ENCODE data around the gene NCKAP5. TPM values are rescaled to one million over a fixed set of nuclear protein-coding genes. Genes with fewer than 3 reads are reported as not detected.

NCKAP5 gene
- polyA plus RNA-seq, 2 of the 4 experiments (the other 2 are of a cell fraction), result 3.0 to 4.1 TPM

DNA sequence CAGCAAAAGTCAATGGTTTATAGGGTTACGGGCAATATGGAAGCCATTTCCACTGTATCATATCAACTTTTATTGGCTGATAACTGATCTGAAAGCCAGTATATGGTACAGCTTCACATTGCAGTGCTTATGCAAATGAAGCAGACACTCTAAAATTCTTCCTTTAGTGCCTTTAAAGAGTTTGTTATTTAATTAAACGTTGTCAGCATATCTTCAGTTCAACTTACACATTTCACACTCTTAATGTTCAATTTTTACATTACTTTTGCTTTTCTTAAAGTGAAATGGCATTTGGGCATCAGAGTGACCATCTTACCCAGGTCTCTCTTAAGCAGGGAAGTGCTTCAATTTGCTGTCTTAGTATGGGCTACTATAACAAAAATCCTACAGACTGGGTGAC is 420.1 kb downstream of the NCKAP5 start:
- TF ChIP-seq MAFK (IDR thresholded peaks at IDR 0.05; ENCODE audit: partially characterized antibody), result peak; percentile 59
- no peak for TF ChIP-seq NR3C1 (IDR thresholded peaks at IDR 0.05)
- ATAC-seq, result no peak
- POLR2A ChIA-PET, result no interaction called here
- DNase-seq (ENCODE audit: low read depth in 1 of 2, low spot score in 1 of 2), result no peak
- Histone ChIP-seq H3K9me3 (no peaks in the 10 kb centered on the region), H3K4me3 (no peak overlapping the region), H3K4me2 (no peak overlapping the region), H3K4me1 (no peaks in the 10 kb centered on the region), H3K27ac (no peak overlapping the region)
- no peak for FAIRE-seq
- WGBS (ENCODE audit: missing lambda C conversion rate), result 56% methylated on average over 2 of the region's 2 CpGs
- CTCF ChIA-PET, result interaction anchor here (1.8 kb wide), 1 partner anchor 13 kb away, joined by 7 read pairs; no protein-coding TSS in a partner anchor

DNA sequence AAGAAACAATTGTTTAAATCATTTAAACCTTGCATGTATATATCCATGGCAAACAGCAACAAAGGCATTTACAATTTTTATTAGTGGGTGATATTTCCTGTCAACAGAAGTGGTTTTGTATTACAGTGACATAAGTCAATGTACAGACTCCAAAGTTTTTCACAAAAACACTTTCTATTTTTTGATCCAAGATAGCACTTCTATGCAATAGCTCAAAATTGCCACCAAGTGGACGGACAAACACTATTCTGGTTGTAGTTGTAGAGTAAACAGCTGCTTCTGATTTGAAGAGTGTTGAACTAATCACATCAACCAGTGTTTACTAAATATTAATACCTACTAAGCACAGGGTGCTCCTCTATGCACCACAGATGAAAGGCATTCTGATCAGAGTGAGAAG is 421.4 kb downstream of the NCKAP5 start:
- POLR2A ChIA-PET, result no interaction called here

DNA sequence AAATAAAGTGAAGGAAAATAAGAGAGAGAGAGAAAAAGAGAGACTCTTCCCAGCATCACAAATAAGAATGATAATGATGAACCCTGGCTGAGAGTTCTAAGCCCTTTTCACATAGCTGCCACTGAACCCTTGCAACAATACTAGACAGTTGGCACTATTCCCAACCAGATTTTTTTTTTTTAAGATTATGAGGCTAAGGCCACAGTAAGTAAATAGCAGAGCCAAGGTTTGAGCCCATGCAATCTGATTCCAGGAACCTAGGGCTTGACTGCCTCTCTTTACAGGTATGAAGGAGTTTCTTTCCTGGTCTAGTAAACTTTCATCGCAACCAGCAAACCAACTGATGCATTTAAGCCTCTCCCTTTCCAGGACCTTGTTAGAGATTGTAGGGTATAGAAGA is 424.6 kb downstream of the NCKAP5 start:
- Histone ChIP-seq H3K27ac (no peak overlapping the region), H3K9me3 (no peaks in the 10 kb centered on the region), H3K4me1 (peaks cover 7% of the 10 kb centered on the region; the same call in 1 of the 3 replicates), H3K4me2 (no peak overlapping the region), H3K4me3 (no peak overlapping the region)
- ChIA-PET CTCF (no interaction called here), POLR2A (no interaction called here)
- DNase-seq (ENCODE audit: low read depth in 1 of 2, low spot score in 1 of 2), result no peak
- WGBS (ENCODE audit: missing lambda C conversion rate), result 86% methylated on average over 1 of the region's 1 CpG
- no peak for FAIRE-seq
- ATAC-seq, result no peak
- TF ChIP-seq, protein P1, sequence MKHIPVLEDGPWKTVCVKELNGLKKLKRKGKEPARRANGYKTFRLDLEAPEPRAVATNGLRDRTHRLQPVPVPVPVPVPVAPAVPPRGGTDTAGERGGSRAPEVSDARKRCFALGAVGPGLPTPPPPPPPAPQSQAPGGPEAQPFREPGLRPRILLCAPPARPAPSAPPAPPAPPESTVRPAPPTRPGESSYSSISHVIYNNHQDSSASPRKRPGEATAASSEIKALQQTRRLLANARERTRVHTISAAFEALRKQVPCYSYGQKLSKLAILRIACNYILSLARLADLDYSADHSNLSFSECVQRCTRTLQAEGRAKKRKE (CRISPR knock-in tag; IDR thresholded peaks at IDR 0.05; ENCODE audit: low read depth), result no peak
- TF ChIP-seq PHF8 (IDR thresholded peaks at IDR 0.05; ENCODE audit: borderline replicate concordance, low read depth) (no peak), RAD21 (conservative IDR thresholded peaks at IDR 0.05 in 1 of 2, IDR thresholded peaks at IDR 0.05 in 1 of 2) (no peak), EHF (CRISPR knock-in tag; IDR thresholded peaks at IDR 0.05) (no peak), GATA3 (IDR thresholded peaks at IDR 0.05; ENCODE audit: borderline replicate concordance) (no peak), NPAS2 (CRISPR knock-in tag; IDR thresholded peaks at IDR 0.05; ENCODE audit: borderline replicate concordance) (no peak), POLR2AphosphoS2 (conservative IDR thresholded peaks at IDR 0.05; ENCODE audit: low read length) (no peak), FOXS1 (CRISPR knock-in tag; IDR thresholded peaks at IDR 0.05) (no peak)
- TF ChIP-seq, protein P2, sequence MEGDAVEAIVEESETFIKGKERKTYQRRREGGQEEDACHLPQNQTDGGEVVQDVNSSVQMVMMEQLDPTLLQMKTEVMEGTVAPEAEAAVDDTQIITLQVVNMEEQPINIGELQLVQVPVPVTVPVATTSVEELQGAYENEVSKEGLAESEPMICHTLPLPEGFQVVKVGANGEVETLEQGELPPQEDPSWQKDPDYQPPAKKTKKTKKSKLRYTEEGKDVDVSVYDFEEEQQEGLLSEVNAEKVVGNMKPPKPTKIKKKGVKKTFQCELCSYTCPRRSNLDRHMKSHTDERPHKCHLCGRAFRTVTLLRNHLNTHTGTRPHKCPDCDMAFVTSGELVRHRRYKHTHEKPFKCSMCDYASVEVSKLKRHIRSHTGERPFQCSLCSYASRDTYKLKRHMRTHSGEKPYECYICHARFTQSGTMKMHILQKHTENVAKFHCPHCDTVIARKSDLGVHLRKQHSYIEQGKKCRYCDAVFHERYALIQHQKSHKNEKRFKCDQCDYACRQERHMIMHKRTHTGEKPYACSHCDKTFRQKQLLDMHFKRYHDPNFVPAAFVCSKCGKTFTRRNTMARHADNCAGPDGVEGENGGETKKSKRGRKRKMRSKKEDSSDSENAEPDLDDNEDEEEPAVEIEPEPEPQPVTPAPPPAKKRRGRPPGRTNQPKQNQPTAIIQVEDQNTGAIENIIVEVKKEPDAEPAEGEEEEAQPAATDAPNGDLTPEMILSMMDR (IDR thresholded peaks at IDR 0.05), result no peak
- TF ChIP-seq, protein P3, sequence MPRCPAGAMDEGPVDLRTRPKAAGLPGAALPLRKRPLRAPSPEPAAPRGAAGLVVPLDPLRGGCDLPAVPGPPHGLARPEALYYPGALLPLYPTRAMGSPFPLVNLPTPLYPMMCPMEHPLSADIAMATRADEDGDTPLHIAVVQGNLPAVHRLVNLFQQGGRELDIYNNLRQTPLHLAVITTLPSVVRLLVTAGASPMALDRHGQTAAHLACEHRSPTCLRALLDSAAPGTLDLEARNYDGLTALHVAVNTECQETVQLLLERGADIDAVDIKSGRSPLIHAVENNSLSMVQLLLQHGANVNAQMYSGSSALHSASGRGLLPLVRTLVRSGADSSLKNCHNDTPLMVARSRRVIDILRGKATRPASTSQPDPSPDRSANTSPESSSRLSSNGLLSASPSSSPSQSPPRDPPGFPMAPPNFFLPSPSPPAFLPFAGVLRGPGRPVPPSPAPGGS (IDR thresholded peaks at IDR 0.05), result no peak
- TF ChIP-seq, protein P4, sequence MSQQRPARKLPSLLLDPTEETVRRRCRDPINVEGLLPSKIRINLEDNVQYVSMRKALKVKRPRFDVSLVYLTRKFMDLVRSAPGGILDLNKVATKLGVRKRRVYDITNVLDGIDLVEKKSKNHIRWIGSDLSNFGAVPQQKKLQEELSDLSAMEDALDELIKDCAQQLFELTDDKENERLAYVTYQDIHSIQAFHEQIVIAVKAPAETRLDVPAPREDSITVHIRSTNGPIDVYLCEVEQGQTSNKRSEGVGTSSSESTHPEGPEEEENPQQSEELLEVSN (IDR thresholded peaks at IDR 0.05; ENCODE audit: borderline replicate concordance, low read depth), result no peak
- TF ChIP-seq, protein P5, sequence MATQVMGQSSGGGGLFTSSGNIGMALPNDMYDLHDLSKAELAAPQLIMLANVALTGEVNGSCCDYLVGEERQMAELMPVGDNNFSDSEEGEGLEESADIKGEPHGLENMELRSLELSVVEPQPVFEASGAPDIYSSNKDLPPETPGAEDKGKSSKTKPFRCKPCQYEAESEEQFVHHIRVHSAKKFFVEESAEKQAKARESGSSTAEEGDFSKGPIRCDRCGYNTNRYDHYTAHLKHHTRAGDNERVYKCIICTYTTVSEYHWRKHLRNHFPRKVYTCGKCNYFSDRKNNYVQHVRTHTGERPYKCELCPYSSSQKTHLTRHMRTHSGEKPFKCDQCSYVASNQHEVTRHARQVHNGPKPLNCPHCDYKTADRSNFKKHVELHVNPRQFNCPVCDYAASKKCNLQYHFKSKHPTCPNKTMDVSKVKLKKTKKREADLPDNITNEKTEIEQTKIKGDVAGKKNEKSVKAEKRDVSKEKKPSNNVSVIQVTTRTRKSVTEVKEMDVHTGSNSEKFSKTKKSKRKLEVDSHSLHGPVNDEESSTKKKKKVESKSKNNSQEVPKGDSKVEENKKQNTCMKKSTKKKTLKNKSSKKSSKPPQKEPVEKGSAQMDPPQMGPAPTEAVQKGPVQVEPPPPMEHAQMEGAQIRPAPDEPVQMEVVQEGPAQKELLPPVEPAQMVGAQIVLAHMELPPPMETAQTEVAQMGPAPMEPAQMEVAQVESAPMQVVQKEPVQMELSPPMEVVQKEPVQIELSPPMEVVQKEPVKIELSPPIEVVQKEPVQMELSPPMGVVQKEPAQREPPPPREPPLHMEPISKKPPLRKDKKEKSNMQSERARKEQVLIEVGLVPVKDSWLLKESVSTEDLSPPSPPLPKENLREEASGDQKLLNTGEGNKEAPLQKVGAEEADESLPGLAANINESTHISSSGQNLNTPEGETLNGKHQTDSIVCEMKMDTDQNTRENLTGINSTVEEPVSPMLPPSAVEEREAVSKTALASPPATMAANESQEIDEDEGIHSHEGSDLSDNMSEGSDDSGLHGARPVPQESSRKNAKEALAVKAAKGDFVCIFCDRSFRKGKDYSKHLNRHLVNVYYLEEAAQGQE (IDR thresholded peaks at IDR 0.05), result no peak
- TF ChIP-seq, protein P6, sequence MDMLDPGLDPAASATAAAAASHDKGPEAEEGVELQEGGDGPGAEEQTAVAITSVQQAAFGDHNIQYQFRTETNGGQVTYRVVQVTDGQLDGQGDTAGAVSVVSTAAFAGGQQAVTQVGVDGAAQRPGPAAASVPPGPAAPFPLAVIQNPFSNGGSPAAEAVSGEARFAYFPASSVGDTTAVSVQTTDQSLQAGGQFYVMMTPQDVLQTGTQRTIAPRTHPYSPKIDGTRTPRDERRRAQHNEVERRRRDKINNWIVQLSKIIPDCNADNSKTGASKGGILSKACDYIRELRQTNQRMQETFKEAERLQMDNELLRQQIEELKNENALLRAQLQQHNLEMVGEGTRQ (IDR thresholded peaks at IDR 0.05), result no peak

More for the DNA sequence above, 421.4 kb downstream of the NCKAP5 start:
- DNase-seq (ENCODE audit: low read depth in 1 of 2, low spot score in 1 of 2) (peak in 1 of 2 experiments; percentile 7), ATAC-seq (no peak), FAIRE-seq (no peak)
- no peak overlapping the region for H3K27ac ChIP-seq
- H3K4me2 ChIP-seq, result no peak overlapping the region
- CTCF ChIA-PET, result interaction anchor here (1.3 to 1.8 kb wide), 3 partner anchors 10 to 719 kb away, joined by 3 to 7 read pairs (median 3); no protein-coding TSS in a partner anchor
- H3K4me1 ChIP-seq, result no peaks in the 10 kb centered on the region
- 64% methylated on average over 1 of the region's 1 CpG for WGBS (ENCODE audit: missing lambda C conversion rate)
- no peak for TF ChIP-seq BHLHE40 (IDR thresholded peaks at IDR 0.05; ENCODE audit: low read depth, low read length)
- TF ChIP-seq NPAS2 (CRISPR knock-in tag; IDR thresholded peaks at IDR 0.05; ENCODE audit: borderline replicate concordance), result no peak
- TF ChIP-seq RAD21 (conservative IDR thresholded peaks at IDR 0.05 in 1 of 2, IDR thresholded peaks at IDR 0.05 in 1 of 2), result peak; percentile 14 to 21; a peak in 2 of 5 replicates
- no peak for TF ChIP-seq JUNB (IDR thresholded peaks at IDR 0.05)
- TF ChIP-seq ZSCAN20 (CRISPR knock-in tag; IDR thresholded peaks at IDR 0.05), result no peak
- TF ChIP-seq FOSB (CRISPR knock-in tag; IDR thresholded peaks at IDR 0.05), result no peak
- H3K4me3 ChIP-seq, result no peak overlapping the region
- H3K9me3 ChIP-seq, result no peaks in the 10 kb centered on the region

Data from A549 (cell line).